Neural crest cell (in vitro differentiated cells): ENCODE data around the gene LINGO4. TPM values are rescaled to one million over a fixed set of nuclear protein-coding genes. Genes with fewer than 3 reads are reported as not detected.

Source experiments
- DNase-seq: peaks from one replicate; pipeline ENCODE4 v3.0.0; 2021; ENCODE audit warnings: low read depth, mixed read lengths, low spot score
- H3K27ac Mint-ChIP-seq: one replicate; pipeline ENCODE4 v1.8.0; 2021; ENCODE audit warnings: mild to moderate bottlenecking, mixed read lengths; ENCODE audit not compliant: unreplicated experiment
- H3K27me3 Mint-ChIP-seq: 2 replicates; pipeline ENCODE4 v1.8.0; 2021; ENCODE audit warnings: low read depth, mild to moderate bottlenecking, mixed read lengths
- H3K36me3 Mint-ChIP-seq: 2 replicates; pipeline ENCODE4 v1.8.0; 2021; ENCODE audit warnings: low read depth, mild to moderate bottlenecking, mixed read lengths
- H3K4me1 Mint-ChIP-seq: 2 replicates; pipeline ENCODE4 v1.8.0; 2021; ENCODE audit warnings: mixed read lengths
- H3K4me3 Mint-ChIP-seq: one replicate; pipeline ENCODE4 v1.8.0; 2021; ENCODE audit warnings: mild to moderate bottlenecking, mixed read lengths
- H3K9me3 Mint-ChIP-seq: 2 replicates; pipeline ENCODE4 v1.8.0; 2021; ENCODE audit warnings: mixed read lengths
- CTCF ChIP-seq: fragments of 200-600 bp; sonication (generic); conservative IDR thresholded peaks from 2 replicates; pipeline ENCODE4 v1.5.0; 2021; ENCODE audit warnings: antibody characterized with exemption, mild to moderate bottlenecking
- total RNA-seq: library from RNA; stranded (reverse); gene quantifications from 2 replicates; pipeline ENCODE4 v1.2.1, GENCODE V29; 2021

Gene LINGO4
- total RNA-seq, 1 donor from 2014 or later: not detected

- no peak for TF ChIP-seq CTCF
- Mint-ChIP-seq H3K27ac (no peak overlapping the region), H3K36me3 (no peaks in the 10 kb centered on the region), H3K9me3 (no peaks in the 10 kb centered on the region), H3K27me3 (peaks cover 26% of the 10 kb centered on the region), H3K4me1 (peaks cover 11% of the 10 kb centered on the region), H3K4me3 (no peak overlapping the region)
- no peak for DNase-seq
Observed at GRCh38 chr1:151807131-151807530, 1.9 kb upstream of the LINGO4 start.

- Mint-ChIP-seq H3K4me3 (no peak overlapping the region), H3K27me3 (peaks cover 26% of the 10 kb centered on the region)
Observed at GRCh38 chr1:151806170-151806569, 951 bp upstream of the LINGO4 start.

GRCh38 chr1:151803915-151804314 lies 1.3 kb downstream of the LINGO4 start:
- no peak for TF ChIP-seq CTCF
- Mint-ChIP-seq H3K27ac (no peak overlapping the region), H3K27me3 (peaks cover 35% of the 10 kb centered on the region), H3K9me3 (no peaks in the 10 kb centered on the region), H3K4me3 (no peak overlapping the region), H3K4me1 (peaks cover 4% of the 10 kb centered on the region), H3K36me3 (no peaks in the 10 kb centered on the region)
- no peak for DNase-seq

More at GRCh38 chr1:151806170-151806569, 951 bp upstream of the LINGO4 start:
- H3K27ac Mint-ChIP-seq: no peak overlapping the region
- TF ChIP-seq CTCF: no peak
- H3K9me3 Mint-ChIP-seq: no peaks in the 10 kb centered on the region
- H3K4me1 Mint-ChIP-seq: peaks cover 11% of the 10 kb centered on the region
- no peaks in the 10 kb centered on the region for H3K36me3 Mint-ChIP-seq
- no peak for DNase-seq

GRCh38 chr1:151803164-151803563 lies 2.1 kb downstream of the LINGO4 start:
- Mint-ChIP-seq H3K9me3 (no peaks in the 10 kb centered on the region), H3K27ac (no peak overlapping the region), H3K4me3 (no peak overlapping the region), H3K36me3 (no peaks in the 10 kb centered on the region), H3K4me1 (peaks cover 4% of the 10 kb centered on the region), H3K27me3 (peaks cover 38% of the 10 kb centered on the region)
- no peak for TF ChIP-seq CTCF
- DNase-seq: no peak

- no peak for TF ChIP-seq CTCF
Observed at GRCh38 chr1:151802372-151802771, 2.8 kb downstream of the LINGO4 start.

GRCh38 chr1:151801846-151802245 lies 3.4 kb downstream of the LINGO4 start:
- no peak overlapping the region for H3K4me3 Mint-ChIP-seq
- no peaks in the 10 kb centered on the region for H3K36me3 Mint-ChIP-seq
- TF ChIP-seq CTCF: no peak
- peaks cover 4% of the 10 kb centered on the region for H3K4me1 Mint-ChIP-seq
- no peaks in the 10 kb centered on the region for H3K9me3 Mint-ChIP-seq
- H3K27me3 Mint-ChIP-seq: peaks cover 32% of the 10 kb centered on the region
- DNase-seq: no peak
- H3K27ac Mint-ChIP-seq: no peak overlapping the region

More at GRCh38 chr1:151802372-151802771, 2.8 kb downstream of the LINGO4 start:
- H3K4me3 Mint-ChIP-seq: no peak overlapping the region
- no peak for DNase-seq
- no peak overlapping the region for H3K27ac Mint-ChIP-seq
- H3K4me1 Mint-ChIP-seq: peaks cover 4% of the 10 kb centered on the region
- peaks cover 33% of the 10 kb centered on the region for H3K27me3 Mint-ChIP-seq
- H3K36me3 Mint-ChIP-seq: no peaks in the 10 kb centered on the region
- no peaks in the 10 kb centered on the region for H3K9me3 Mint-ChIP-seq
